CD4-positive, alpha-beta T cell treated with Interleukin-4 for 1 hour (primary cell): ENCODE data around the gene BMAL1.

ENCODE experiments used
- DNase-seq, 2 donors: peaks; one replicate each; pipeline ENCODE4 v3.0.0-alpha.2; 2020 to 2022

Gene BMAL1

DNA sequence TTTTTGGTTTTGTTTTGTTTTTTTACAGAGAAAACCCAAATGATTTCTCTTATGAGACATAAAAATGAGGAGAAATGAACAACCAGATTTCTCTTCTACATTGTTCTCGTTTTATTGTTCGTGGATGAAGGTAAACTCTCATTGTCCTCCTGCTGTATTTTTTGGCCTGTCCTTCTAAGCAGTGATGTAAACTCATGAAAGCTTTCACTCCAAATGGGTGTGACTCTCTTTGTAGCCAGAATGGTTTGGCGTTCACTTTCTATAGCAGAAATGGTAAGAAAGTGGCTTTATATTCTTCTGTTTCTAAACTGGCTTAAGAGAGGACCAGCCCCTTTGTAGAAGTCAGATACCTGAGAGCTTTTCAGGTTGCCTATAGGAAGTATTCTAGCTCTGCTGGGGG lies 15.5 kb upstream of the BMAL1 start:
- no peak for DNase-seq

GRCh38 chr11:13268791-13269190 lies 8.8 kb upstream of the BMAL1 start:
- DNase-seq = no peak

DNA sequence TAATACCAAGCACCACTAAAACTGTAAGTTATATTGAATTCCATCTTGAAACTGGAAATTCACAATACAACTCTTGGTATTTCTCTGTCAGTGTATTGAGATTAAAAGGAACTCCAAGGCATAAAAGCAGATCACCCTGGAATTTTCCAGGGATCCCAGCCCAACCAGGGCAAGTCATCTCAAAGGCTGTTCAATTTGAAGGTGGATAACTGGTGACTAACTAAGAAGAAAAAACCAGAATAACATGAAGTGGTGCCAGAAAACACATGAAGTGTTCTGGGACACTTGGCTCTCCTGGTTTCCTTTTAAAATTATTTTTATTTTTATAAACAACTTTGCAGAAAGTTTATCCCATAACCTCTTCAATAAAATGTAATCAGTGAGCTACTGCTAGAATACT lies 7.8 kb upstream of the BMAL1 start:
- no peak for DNase-seq

GRCh38 chr11:13271060-13271693 lies 6.4 kb upstream of the BMAL1 start:
- no peak for DNase-seq

GRCh38 chr11:13276454-13276831 lies 1.1 kb upstream of the BMAL1 start:
- DNase-seq = no peak

DNA sequence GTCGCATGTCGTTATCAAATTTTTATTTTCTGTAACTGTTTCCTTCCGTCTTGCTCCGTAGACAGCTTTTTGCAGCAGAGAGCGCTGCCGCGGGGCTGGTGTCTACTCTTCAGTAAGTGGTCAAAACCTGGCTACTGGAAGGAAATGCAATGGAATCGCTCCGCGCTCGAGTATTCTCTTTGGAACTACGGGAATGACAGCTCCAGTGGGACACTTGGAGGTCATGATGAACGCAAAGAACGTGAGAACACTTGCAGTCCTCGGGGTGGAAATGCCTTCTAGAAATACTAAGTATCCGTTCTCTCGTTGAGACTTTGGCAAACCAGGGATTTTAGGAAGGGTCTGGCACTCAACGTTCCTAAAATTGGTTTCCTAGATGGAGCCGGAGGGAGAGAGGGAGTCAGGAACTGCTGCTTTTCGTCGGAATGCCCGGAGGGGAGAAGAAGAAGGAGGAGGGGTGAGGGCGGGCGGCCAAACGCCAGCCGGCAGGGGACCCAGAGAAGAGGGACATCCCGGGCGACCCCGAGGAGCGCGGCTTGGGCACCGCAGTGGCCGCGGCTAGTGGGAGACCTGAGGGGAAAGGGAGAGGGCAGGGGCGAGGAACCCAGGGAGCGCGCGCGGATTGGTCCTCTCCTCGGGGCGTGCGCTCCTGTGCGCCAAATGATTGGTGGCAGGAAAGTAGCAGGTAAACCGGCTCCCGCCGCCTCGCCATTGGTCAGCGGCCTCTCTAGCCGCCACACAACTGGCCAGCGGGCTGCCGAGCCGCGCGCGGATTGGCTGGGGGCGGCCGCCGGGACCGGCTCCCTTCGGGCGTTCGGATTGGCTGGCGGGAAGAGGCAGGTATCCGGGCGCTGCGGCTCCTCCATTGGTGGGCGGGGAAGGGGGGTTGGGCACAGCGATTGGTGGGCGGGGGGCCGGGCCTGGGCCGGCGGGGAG lies 490 bp upstream of the BMAL1 start:
- peak; percentile 98 for DNase-seq

GRCh38 chr11:13278609-13279486 lies 1.3 kb downstream of the BMAL1 start:
- no peak for DNase-seq

- DNase-seq = no peak
These were observed 1.9 kb downstream of the BMAL1 start for GRCh38 chr11:13279487-13279834.

- DNase-seq = no peak
These were observed 2.6 kb downstream of the BMAL1 start for GRCh38 chr11:13280092-13280722.

- DNase-seq = no peak
These were observed 3.2 kb downstream of the BMAL1 start for GRCh38 chr11:13280777-13281176.

GRCh38 chr11:13283636-13284035 lies 6.0 kb downstream of the BMAL1 start:
- DNase-seq = no peak

GRCh38 chr11:13284776-13285588 lies 7.4 kb downstream of the BMAL1 start:
- no peak for DNase-seq

DNA sequence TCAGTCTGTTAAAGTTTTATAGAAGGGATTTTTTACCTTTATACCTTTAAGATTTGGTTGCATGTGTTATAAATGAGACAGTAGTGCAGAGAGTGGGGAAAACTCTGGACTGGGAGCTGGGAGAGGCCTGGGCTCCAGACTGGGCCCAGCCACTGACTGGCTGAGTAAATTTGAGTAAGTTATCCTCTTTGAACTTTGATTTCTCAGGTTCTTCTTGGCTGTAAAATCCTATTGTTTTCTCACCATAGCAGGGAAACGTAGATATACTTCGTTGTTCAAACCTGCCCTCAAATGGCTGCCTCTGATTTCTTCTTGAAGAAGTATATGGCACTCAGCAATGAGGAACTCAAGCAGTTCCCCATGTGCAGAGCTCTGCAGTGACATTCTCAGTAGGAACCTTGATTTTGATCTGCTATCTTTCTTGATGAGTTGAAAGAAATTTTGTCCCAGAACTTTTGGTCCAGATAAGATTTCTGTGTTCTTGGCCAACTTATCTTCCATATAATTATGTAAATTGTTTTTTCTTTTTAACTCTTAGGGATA lies 8.8 kb downstream of the BMAL1 start:
- DNase-seq = no peak

- DNase-seq = no peak
These were observed 9.4 kb downstream of the BMAL1 start for GRCh38 chr11:13287036-13287435.

DNA sequence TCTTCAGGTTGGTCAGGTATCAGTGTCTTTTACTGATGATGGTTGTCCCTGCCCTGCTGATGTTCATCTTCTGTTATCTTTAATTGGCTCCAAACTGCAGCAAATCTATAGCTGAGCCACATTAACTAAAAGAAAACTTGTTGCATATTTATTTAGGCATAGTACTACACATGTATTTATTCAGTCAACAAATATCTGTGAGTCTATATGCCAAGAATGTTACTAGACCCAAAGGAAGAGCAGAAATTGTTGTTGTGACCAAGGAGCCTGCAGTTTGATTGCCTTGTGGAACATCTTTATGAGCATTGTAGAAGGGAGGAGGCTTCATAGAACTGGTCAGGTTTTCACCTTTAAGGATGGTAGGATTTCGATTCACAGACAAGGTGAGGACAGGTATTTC lies 10.1 kb downstream of the BMAL1 start:
- DNase-seq = no peak

GRCh38 chr11:13288375-13289029 lies 10.9 kb downstream of the BMAL1 start:
- DNase-seq = no peak

- no peak for DNase-seq
These were observed 11.5 kb downstream of the BMAL1 start for GRCh38 chr11:13289081-13289480.

- no peak for DNase-seq
These were observed 12.8 kb downstream of the BMAL1 start for GRCh38 chr11:13290221-13290980.

- DNase-seq = no peak
These were observed 13.8 kb downstream of the BMAL1 start for GRCh38 chr11:13291361-13291760.

GRCh38 chr11:13291800-13292199 lies 14.2 kb downstream of the BMAL1 start:
- no peak for DNase-seq
